OCI-LY1 (cell line): Measurements from ENCODE around the gene ARHGEF28.

Source experiments
- H2AFZ ChIP-seq: fragments of 200-600 bp; sonication (generic), shearing (Covaris generic); 2 replicates; pipeline ENCODE4 v1.6.0; 2014; ENCODE audit warnings: antibody characterized with exemption, mild to moderate bottlenecking, low read length
- H3F3A ChIP-seq: fragments of 200-600 bp; sonication (generic), shearing (Covaris generic); 2 replicates; pipeline ENCODE4 v1.6.0; 2014; ENCODE audit warnings: mild to moderate bottlenecking, antibody characterized with exemption, low read length, moderate library complexity; ENCODE audit not compliant: insufficient read depth
- H3K27ac ChIP-seq: fragments of 200-600 bp; sonication (generic); 2 replicates; pipeline ENCODE4 v1.5.1; 2014; ENCODE audit warnings: low read length, mixed run types, mild to moderate bottlenecking, low read depth; ENCODE audit not compliant: poor library complexity, severe bottlenecking
- H3K27me3 ChIP-seq: fragments of 200-600 bp; sonication (generic); 2 replicates; pipeline ENCODE4 v1.6.0; 2014; ENCODE audit warnings: antibody characterized with exemption, mild to moderate bottlenecking, low read length, moderate library complexity; ENCODE audit not compliant: insufficient read depth
- H3K36me3 ChIP-seq: fragments of 200-600 bp; sonication (generic); 2 replicates; pipeline ENCODE4 v1.6.1; 2014; ENCODE audit warnings: mild to moderate bottlenecking, antibody characterized with exemption, low read length, moderate library complexity, mixed read lengths; ENCODE audit not compliant: insufficient read depth
- H3K4me1 ChIP-seq: fragments of 200-600 bp; sonication (generic); 2 replicates; pipeline ENCODE4 v1.5.1; 2014; ENCODE audit warnings: mild to moderate bottlenecking, low read length, moderate library complexity; ENCODE audit not compliant: insufficient read depth, severe bottlenecking
- H3K4me2 ChIP-seq: fragments of 200-600 bp; sonication (generic), shearing (Covaris generic); 2 replicates; pipeline ENCODE4 v1.6.1; 2014; ENCODE audit warnings: low read length
- H3K4me3 ChIP-seq: fragments of 200-600 bp; sonication (generic); 2 replicates; pipeline ENCODE4 v1.5.1; 2014; ENCODE audit warnings: low read length, low read depth, mild to moderate bottlenecking, mixed read lengths; ENCODE audit not compliant: poor library complexity, severe bottlenecking
- H3K79me2 ChIP-seq: fragments of 200-600 bp; shearing (Covaris generic); 2 replicates; pipeline ENCODE4 v1.6.1; 2016; ENCODE audit warnings: mixed run types, low read length, mixed read lengths; ENCODE audit not compliant: insufficient read depth
- H3K9ac ChIP-seq: fragments of 200-600 bp; sonication (generic), shearing (Covaris generic); 2 replicates; pipeline ENCODE4 v1.6.1; 2014; ENCODE audit warnings: mild to moderate bottlenecking, low read length, mixed read lengths
- H3K9me2 ChIP-seq: fragments of 200-600 bp; sonication (generic), shearing (Covaris generic); 2 replicates; pipeline ENCODE4 v1.6.1; 2014; ENCODE audit warnings: low read depth, mild to moderate bottlenecking, low read length, mixed read lengths
- H3K9me3 ChIP-seq: fragments of 200-600 bp; shearing (Covaris generic); 2 replicates; pipeline ENCODE4 v1.6.1; 2014; ENCODE audit warnings: low read length, mixed read lengths
- H4K20me1 ChIP-seq: fragments of 200-600 bp; sonication (generic), shearing (Covaris generic); 2 replicates; pipeline ENCODE4 v1.6.0; 2016; ENCODE audit warnings: mild to moderate bottlenecking, low read length; ENCODE audit not compliant: insufficient read depth
- EZH2 ChIP-seq: fragments of 200-600 bp; sonication (generic), shearing (Covaris generic); IDR thresholded peaks from 2 replicates; pipeline ENCODE4 v1.8.0; 2017; ENCODE audit warnings: borderline replicate concordance, mixed run types, mild to moderate bottlenecking, antibody characterized with exemption, low read length, moderate library complexity, mixed read lengths
- TF ChIP-seq, protein P1 (sequence below): fragments of 200-600 bp; sonication (generic), shearing (Covaris generic); IDR thresholded peaks from 2 replicates; pipeline ENCODE4 v1.5.1; 2017; ENCODE audit warnings: mild to moderate bottlenecking, antibody characterized with exemption, low read length, moderate library complexity, mixed read lengths

Gene ARHGEF28

DNA sequence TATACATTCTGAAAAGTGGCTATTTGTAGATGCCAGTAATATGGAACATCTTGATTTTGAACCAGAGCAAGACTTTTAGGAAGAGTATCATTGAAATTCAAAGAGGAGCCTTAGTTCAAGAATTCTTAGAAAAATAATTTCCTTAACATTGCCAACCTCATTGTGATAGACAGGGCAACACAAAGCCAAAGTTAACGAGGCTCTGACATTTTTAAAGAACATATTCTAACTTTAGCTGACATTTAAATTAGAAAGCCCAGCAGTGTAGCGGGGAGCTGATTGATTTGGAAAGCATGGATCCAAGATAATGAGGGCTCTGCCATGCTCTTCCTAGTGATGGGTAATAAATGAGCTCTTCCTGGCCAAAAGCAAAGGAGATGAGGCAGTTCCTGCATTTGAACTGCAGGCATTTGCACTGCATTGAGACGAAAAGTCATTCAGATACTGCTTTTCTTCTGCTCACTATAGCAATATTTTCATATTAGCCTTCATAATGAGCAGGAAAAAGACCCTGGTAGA, 325.0 kb downstream of the ARHGEF28 start:
- Histone ChIP-seq H3K4me3 (no peak overlapping the region), H3K9me2 (no peaks in the 10 kb centered on the region), H3F3A (no peaks in the 10 kb centered on the region), H3K36me3 (no peaks in the 10 kb centered on the region), H3K27ac (no peak overlapping the region), H2AFZ (no peak overlapping the region), H3K9ac (no peak overlapping the region), H3K9me3 (no peaks in the 10 kb centered on the region), H3K4me1 (no peaks in the 10 kb centered on the region), H3K4me2 (no peak overlapping the region), H3K79me2 (no peaks in the 10 kb centered on the region), H3K27me3 (no peaks in the 10 kb centered on the region; the same call in 1 of the 2 replicates), H4K20me1 (no peaks in the 10 kb centered on the region)
- TF ChIP-seq, protein P1, sequence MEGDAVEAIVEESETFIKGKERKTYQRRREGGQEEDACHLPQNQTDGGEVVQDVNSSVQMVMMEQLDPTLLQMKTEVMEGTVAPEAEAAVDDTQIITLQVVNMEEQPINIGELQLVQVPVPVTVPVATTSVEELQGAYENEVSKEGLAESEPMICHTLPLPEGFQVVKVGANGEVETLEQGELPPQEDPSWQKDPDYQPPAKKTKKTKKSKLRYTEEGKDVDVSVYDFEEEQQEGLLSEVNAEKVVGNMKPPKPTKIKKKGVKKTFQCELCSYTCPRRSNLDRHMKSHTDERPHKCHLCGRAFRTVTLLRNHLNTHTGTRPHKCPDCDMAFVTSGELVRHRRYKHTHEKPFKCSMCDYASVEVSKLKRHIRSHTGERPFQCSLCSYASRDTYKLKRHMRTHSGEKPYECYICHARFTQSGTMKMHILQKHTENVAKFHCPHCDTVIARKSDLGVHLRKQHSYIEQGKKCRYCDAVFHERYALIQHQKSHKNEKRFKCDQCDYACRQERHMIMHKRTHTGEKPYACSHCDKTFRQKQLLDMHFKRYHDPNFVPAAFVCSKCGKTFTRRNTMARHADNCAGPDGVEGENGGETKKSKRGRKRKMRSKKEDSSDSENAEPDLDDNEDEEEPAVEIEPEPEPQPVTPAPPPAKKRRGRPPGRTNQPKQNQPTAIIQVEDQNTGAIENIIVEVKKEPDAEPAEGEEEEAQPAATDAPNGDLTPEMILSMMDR, result no peak
- TF ChIP-seq EZH2, result no peak

DNA sequence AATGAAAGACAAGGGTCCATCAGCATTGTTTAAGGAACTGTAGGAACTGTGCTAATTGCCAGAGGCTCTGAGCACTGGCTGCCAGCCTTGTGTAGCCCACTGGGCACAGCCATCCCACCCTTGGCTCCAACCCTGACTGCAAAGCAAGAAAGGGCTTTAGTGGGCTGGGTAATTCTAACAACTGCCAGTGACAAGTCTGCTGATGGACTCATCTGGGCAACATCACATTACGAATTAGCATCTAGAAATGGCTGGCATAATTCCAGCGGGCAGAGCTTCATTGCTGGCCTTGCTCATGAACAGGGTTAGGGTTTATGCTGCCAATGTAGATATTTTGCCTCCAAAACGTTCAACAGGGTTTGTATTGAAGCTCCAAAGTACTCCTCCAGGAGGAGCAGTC, 326.9 kb downstream of the ARHGEF28 start:
- no peak for TF ChIP-seq EZH2
- TF ChIP-seq, protein P1, result no peak
- Histone ChIP-seq H2AFZ (no peak overlapping the region), H3K36me3 (no peaks in the 10 kb centered on the region), H3K4me3 (no peak overlapping the region), H3K4me1 (no peaks in the 10 kb centered on the region), H3K79me2 (no peaks in the 10 kb centered on the region), H3K27me3 (no peaks in the 10 kb centered on the region; the same call in 1 of the 2 replicates), H3K9ac (no peak overlapping the region), H3K4me2 (no peak overlapping the region), H3K9me2 (no peaks in the 10 kb centered on the region), H3K9me3 (no peaks in the 10 kb centered on the region), H4K20me1 (no peaks in the 10 kb centered on the region), H3K27ac (no peak overlapping the region), H3F3A (no peaks in the 10 kb centered on the region)

DNA sequence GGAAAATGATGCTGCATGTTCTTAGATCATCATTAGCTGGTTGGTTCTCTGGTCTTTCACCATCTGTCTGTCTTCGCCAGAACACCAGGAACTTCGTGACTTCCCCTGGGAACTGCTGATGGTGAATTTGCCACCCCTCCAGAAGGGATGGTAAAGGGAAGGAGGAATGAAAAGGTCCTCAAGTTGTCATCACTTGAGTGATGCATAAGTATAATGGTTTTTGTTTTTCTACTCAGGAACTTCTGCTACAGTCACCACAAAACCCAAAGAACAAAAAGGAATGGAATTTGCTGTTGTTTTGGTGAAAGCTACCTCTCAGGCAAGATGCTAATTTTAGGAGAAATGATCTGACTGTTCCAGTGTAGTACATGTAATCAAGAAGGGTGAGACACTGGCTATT, 328.4 kb downstream of the ARHGEF28 start:
- no peak overlapping the region for H2AFZ ChIP-seq

More for the DNA sequence above, 328.4 kb downstream of the ARHGEF28 start:
- H3K9me3 ChIP-seq, result no peaks in the 10 kb centered on the region
- no peaks in the 10 kb centered on the region; the same call in 1 of the 2 replicates for H3K27me3 ChIP-seq
- H3F3A ChIP-seq, result no peaks in the 10 kb centered on the region
- H3K4me1 ChIP-seq, result no peaks in the 10 kb centered on the region
- H3K4me2 ChIP-seq, result no peak overlapping the region
- H3K36me3 ChIP-seq, result no peaks in the 10 kb centered on the region
- H3K27ac ChIP-seq, result no peak overlapping the region
- no peak overlapping the region for H3K9ac ChIP-seq
- no peaks in the 10 kb centered on the region for H4K20me1 ChIP-seq
- no peak for TF ChIP-seq EZH2
- TF ChIP-seq, protein P1, result no peak
- no peak overlapping the region for H3K4me3 ChIP-seq
- H3K79me2 ChIP-seq, result no peaks in the 10 kb centered on the region
- no peaks in the 10 kb centered on the region for H3K9me2 ChIP-seq
